GM23248 (cell line): ENCODE data around the gene SUCLG1. TPM values are rescaled to one million over a fixed set of nuclear protein-coding genes. Genes with fewer than 3 reads are reported as not detected.

Source experiments
- DNase-seq: peaks from one replicate; pipeline ENCODE4 v3.0.0-alpha.2; 2015
- H2AFZ ChIP-seq: fragments of 200-600 bp; sonication (generic); 2 replicates; pipeline ENCODE4 v1.6.1; 2016; ENCODE audit warnings: antibody characterized with exemption
- H3F3A ChIP-seq: fragments of 200-600 bp; sonication (generic); 2 replicates; pipeline ENCODE4 v1.6.1; 2016; ENCODE audit warnings: mild to moderate bottlenecking, antibody characterized with exemption, mixed run types; ENCODE audit not compliant: insufficient read depth
- H3K27ac ChIP-seq: fragments of 200-600 bp; sonication (generic); 2 replicates; pipeline ENCODE4 v1.5.1; 2016; ENCODE audit warnings: mild to moderate bottlenecking
- H3K27me3 ChIP-seq: fragments of 200-600 bp; sonication (generic); replicated peaks from 2 replicates; pipeline ENCODE4 v1.6.1; 2016; ENCODE audit warnings: mild to moderate bottlenecking; ENCODE audit not compliant: insufficient read depth
- H3K36me3 ChIP-seq: fragments of 200-600 bp; sonication (generic); 2 replicates; pipeline ENCODE4 v1.6.1; 2016; ENCODE audit warnings: low read depth, mild to moderate bottlenecking
- H3K4me1 ChIP-seq: fragments of 200-600 bp; sonication (generic); 2 replicates; pipeline ENCODE4 v1.6.1; 2016; ENCODE audit warnings: mild to moderate bottlenecking; ENCODE audit not compliant: insufficient read depth
- H3K4me2 ChIP-seq: fragments of 200-600 bp; sonication (generic); one replicate; pipeline ENCODE4 v1.6.1; 2016; ENCODE audit warnings: mild to moderate bottlenecking; ENCODE audit not compliant: unreplicated experiment
- H3K4me3 ChIP-seq: fragments of 200-600 bp; sonication (generic); 2 replicates; pipeline ENCODE4 v1.5.1; 2016; ENCODE audit warnings: mild to moderate bottlenecking
- H3K79me2 ChIP-seq: fragments of 200-600 bp; sonication (generic); 2 replicates; pipeline ENCODE4 v1.6.1; 2016; ENCODE audit warnings: mild to moderate bottlenecking; ENCODE audit not compliant: insufficient read depth
- H3K9ac ChIP-seq: fragments of 200-600 bp; sonication (generic); 2 replicates; pipeline ENCODE4 v1.6.1; 2016; ENCODE audit warnings: mild to moderate bottlenecking
- H3K9me2 ChIP-seq: fragments of 200-600 bp; sonication (generic); 2 replicates; pipeline ENCODE4 v1.6.1; 2016; ENCODE audit warnings: mixed run types, mild to moderate bottlenecking, moderate library complexity; ENCODE audit not compliant: insufficient read depth
- H3K9me3 ChIP-seq: fragments of 200-600 bp; sonication (generic); one replicate; pipeline ENCODE4 v1.6.1; 2017; ENCODE audit warnings: low read depth
- H4K20me1 ChIP-seq: fragments of 200-600 bp; sonication (generic); 2 replicates; pipeline ENCODE4 v1.6.0; 2016; ENCODE audit not compliant: insufficient read depth
- EZH2 ChIP-seq: fragments of 200-600 bp; sonication (generic); IDR thresholded peaks from 2 replicates; pipeline ENCODE4 v1.6.1; 2018; ENCODE audit warnings: antibody characterized with exemption, mild to moderate bottlenecking; ENCODE audit not compliant: insufficient read depth, poor library complexity, severe bottlenecking
- EZH2phosphoT487 ChIP-seq: fragments of 200-600 bp; sonication (generic); IDR thresholded peaks from 2 replicates; pipeline ENCODE4 v1.6.1; 2018; ENCODE audit warnings: antibody characterized with exemption, moderate library complexity, mild to moderate bottlenecking, low read depth; ENCODE audit not compliant: insufficient read depth
- WGBS, 2 experiments: methylation state at CpG; one replicate each; pipeline ENCODE4 v1.1.6; 2015 to 2017; ENCODE audit warnings: low lambda C conversion rate in 2 of 2, low coverage in 1 of 2; ENCODE audit errors: missing lambda C conversion rate in 2 of 2; 5-methylcytosine and 5-hydroxymethylcytosine counted together
- in situ Hi-C: fragments of 300-500 bp; cut with MboI; formaldehyde crosslinking; loops from 2 replicates; pipeline ENCODE4 v1.15.0; 2020
- polyA plus RNA-seq: library from polyadenylated mRNA; unstranded; fragments of >200 nt; fragmentation: Nextera tagmentation; extraction: Ambion mirVana; gene quantifications from 2 replicates; pipeline ENCODE4 v1.2.1, GENCODE V29; 2016
- total RNA-seq: library from RNA; depleted of rRNA; stranded (reverse); fragments of >200 nt; shearing (Covaris generic); gene quantifications from 2 replicates; pipeline ENCODE4 v1.2.3, GENCODE V29; 2014

Gene SUCLG1
- total and polyA plus RNA-seq, 2 experiments from 2014 or later, result 50.4 to 80.2 TPM

DNA sequence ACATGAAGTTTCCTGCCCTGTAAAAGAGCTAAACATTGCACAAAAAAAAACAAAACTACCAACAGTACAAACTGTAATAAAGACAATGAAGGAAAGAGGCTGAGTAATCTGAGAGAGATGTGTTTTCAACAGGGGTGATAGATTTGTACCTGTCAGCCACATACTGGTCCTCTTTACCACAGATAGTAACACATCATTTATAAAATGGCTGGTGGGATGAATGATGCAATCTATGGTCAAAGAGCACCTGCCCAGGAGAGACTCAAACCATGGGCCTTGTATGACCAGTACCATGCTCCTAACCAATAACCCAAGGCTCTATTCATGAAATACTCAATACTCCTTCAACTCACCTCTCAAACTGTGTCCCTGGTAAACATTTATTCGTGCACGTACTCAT, 4.5 kb downstream of the SUCLG1 start:
- TF ChIP-seq EZH2 (no peak), EZH2phosphoT487 (no peak)
- H3K4me1 ChIP-seq, result peaks cover 10% of the 10 kb centered on the region
- H3K9me3 ChIP-seq, result no peaks in the 10 kb centered on the region
- no peak overlapping the region for H3K27ac ChIP-seq
- no peaks in the 10 kb centered on the region for H4K20me1 ChIP-seq
- DNase-seq, result no peak
- no peak overlapping the region for H3K9ac ChIP-seq
- no peaks in the 10 kb centered on the region for H3F3A ChIP-seq
- no peak overlapping the region for H2AFZ ChIP-seq
- no peaks in the 10 kb centered on the region for H3K27me3 ChIP-seq
- in situ Hi-C loops, result no loop called here
- no peak overlapping the region for H3K4me2 ChIP-seq
- H3K9me2 ChIP-seq, result no peaks in the 10 kb centered on the region
- no peaks in the 10 kb centered on the region for H3K36me3 ChIP-seq
- WGBS, 2 experiments, result 95 to 98% methylated on average over 2 of the region's 2 CpGs
- H3K79me2 ChIP-seq, result peaks cover 95% of the 10 kb centered on the region
- H3K4me3 ChIP-seq, result no peak overlapping the region

DNA sequence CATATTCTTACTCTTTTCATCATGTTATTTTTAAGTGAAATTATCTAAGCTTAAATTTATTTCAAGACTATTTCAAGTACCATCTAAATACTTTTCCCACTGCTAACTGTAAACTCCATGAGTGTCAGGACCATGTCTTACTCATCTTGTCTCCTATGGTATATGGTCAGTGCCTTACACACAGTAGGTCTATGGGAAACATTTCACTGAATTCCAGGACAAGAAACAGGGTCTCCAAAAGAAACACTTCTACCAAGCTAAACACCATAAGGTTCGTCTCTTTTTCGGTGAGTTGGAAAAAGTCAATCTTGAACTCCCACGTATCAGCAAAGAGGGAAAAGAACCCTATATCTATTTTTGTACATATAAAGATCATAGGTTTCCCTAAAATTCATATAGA, 6.5 kb downstream of the SUCLG1 start:
- Histone ChIP-seq H3K9ac (no peak overlapping the region), H3K79me2 (peaks cover 99% of the 10 kb centered on the region), H3K4me2 (no peak overlapping the region), H2AFZ (no peak overlapping the region), H3K9me2 (no peaks in the 10 kb centered on the region), H3K36me3 (no peaks in the 10 kb centered on the region), H3K9me3 (no peaks in the 10 kb centered on the region), H3F3A (no peaks in the 10 kb centered on the region), H3K27me3 (no peaks in the 10 kb centered on the region), H4K20me1 (no peaks in the 10 kb centered on the region), H3K4me1 (peaks cover 3% of the 10 kb centered on the region), H3K27ac (no peak overlapping the region), H3K4me3 (no peak overlapping the region)
- no peak for DNase-seq
- 90 to 95% methylated on average over 3 of the region's 3 CpGs for WGBS, 2 experiments
- TF ChIP-seq EZH2phosphoT487 (no peak), EZH2 (no peak)
- in situ Hi-C loops, result no loop called here

DNA sequence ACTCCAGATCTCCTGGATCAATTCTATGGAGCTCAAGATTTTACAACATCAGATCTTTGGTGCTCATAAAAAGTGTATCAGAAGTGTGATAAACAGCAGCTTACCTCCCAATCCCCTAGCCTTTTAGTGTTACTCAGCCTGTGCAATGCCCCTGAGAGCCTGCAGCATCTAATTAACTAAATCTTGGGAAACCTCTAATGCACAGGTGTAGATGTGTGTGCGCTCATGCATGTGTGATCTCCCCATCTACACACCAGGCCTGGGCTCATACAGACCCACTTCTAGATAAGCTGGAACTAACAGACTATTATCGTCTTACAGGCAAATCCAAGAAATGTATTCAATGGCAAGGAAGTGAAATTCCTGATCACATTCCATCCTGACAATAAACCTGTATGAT, 7.5 kb downstream of the SUCLG1 start:
- in situ Hi-C loops, result no loop called here
- Histone ChIP-seq H3F3A (no peaks in the 10 kb centered on the region), H3K36me3 (no peaks in the 10 kb centered on the region), H3K4me1 (no peaks in the 10 kb centered on the region), H4K20me1 (no peaks in the 10 kb centered on the region), H3K79me2 (peaks cover 97% of the 10 kb centered on the region), H2AFZ (no peak overlapping the region), H3K9me3 (no peaks in the 10 kb centered on the region), H3K9ac (no peak overlapping the region), H3K27me3 (no peaks in the 10 kb centered on the region), H3K4me3 (no peak overlapping the region), H3K4me2 (no peak overlapping the region), H3K27ac (no peak overlapping the region), H3K9me2 (no peaks in the 10 kb centered on the region)
- DNase-seq, result no peak
- WGBS, 2 experiments, result 96 to 97% methylated on average over 2 of the region's 2 CpGs
- no peak for TF ChIP-seq EZH2phosphoT487
- no peak for TF ChIP-seq EZH2

DNA sequence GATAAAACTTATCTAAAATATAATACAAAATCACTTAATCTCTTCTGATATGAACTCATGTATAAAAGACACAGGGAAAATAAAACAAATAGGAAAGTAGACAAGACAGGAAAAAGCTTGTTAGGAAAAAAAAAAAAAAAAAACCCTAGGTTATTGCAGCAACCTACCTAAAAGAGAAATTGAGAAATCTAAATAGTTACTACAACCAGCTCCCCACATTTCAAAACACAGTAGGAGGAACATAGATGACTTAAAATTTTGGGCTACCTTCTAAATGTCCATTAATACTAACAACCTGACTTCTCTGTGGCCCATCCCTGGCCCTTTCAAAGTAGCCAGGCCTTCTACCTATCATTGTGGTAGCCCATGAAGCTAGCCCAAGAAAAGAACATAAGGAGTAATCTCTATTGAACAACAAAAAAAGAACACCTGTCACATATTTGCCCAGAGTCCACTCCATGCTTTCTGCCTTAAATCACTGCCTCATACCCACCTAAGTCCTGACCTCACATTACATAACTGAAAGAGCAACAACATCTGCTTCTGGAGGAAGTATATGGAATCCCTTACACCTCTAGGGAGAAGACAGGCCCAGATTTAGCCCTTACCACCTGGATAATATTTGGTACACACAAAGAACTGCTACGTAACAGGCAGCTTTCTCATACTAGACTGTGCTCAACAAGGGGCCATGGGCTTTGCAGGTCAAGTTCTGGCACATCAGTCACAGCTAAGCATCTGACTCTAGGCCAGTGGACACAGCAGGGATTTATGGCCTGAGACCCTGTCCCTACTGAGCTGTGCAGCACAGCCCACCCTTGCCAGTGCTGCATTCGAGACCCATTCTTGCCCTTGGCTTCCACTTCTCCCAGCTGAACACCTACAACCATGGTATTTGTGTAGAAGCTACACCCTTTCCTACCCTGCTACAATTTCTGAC, 8.5 kb downstream of the SUCLG1 start:
- H3K27me3 ChIP-seq, result no peaks in the 10 kb centered on the region
- no peak overlapping the region for H3K4me2 ChIP-seq
- H3K9ac ChIP-seq, result no peak overlapping the region
- DNase-seq, result no peak
- peaks cover 5% of the 10 kb centered on the region; the same call in 1 of the 2 replicates for H3K36me3 ChIP-seq
- no peaks in the 10 kb centered on the region for H3F3A ChIP-seq
- no peak overlapping the region for H3K27ac ChIP-seq
- H3K4me3 ChIP-seq, result no peak overlapping the region
- no peaks in the 10 kb centered on the region for H3K9me3 ChIP-seq
- WGBS, 2 experiments, result 98 to 100% methylated on average over 2 of the region's 2 CpGs
- no peak overlapping the region for H2AFZ ChIP-seq
- no peaks in the 10 kb centered on the region for H3K4me1 ChIP-seq
- no peaks in the 10 kb centered on the region for H4K20me1 ChIP-seq
- no peaks in the 10 kb centered on the region for H3K9me2 ChIP-seq
- peaks cover 97% of the 10 kb centered on the region for H3K79me2 ChIP-seq
- TF ChIP-seq EZH2 (no peak), EZH2phosphoT487 (no peak)
- in situ Hi-C loops, result no loop called here
